Ascending aorta (tissue), 2 donors: ENCODE results near the gene PRKCA. TPM values are rescaled to one million over a fixed set of nuclear protein-coding genes. Genes with fewer than 3 reads are reported as not detected.

Experiments used
- DNase-seq, 2 donors: peaks; one replicate each; pipeline ENCODE4 v3.0.0-alpha.2; 2019; ENCODE audit warnings: low spot score in 2 of 2
- H3K27ac ChIP-seq, 2 donors: fragments of 200-600 bp; sonication (generic); one replicate each; pipeline ENCODE4 v1.5.1; 2016 to 2017; ENCODE audit warnings: mild to moderate bottlenecking in 1 of 2
- H3K27me3 ChIP-seq: fragments of 200-600 bp; sonication (generic); one replicate; pipeline ENCODE4 v1.5.1; 2017
- H3K36me3 ChIP-seq, 2 donors: fragments of 200-600 bp; sonication (generic); one replicate each; pipeline ENCODE4 v1.5.1; 2016
- H3K4me1 ChIP-seq, 2 donors: fragments of 200-600 bp; sonication (generic); one replicate each; pipeline ENCODE4 v1.5.1; 2016 to 2017; ENCODE audit warnings: mild to moderate bottlenecking in 1 of 2
- H3K4me3 ChIP-seq, 2 donors: fragments of 200-600 bp; sonication (generic); one replicate each; pipeline ENCODE4 v1.5.1; 2016 to 2017; ENCODE audit warnings: mild to moderate bottlenecking in 1 of 2
- H3K9me3 ChIP-seq, 2 donors: fragments of 200-600 bp; sonication (generic); one replicate each; pipeline ENCODE4 v1.5.1; 2016
- CTCF ChIP-seq, 3 experiments: fragments of 200-600 bp in 2 of 3; fragments of 450-650 bp in 1 of 3; sonication (generic) in 2 of 3; IDR thresholded peaks; one replicate each; pipeline ENCODE4 v1.5.1; 2016 to 2019; ENCODE audit warnings: antibody characterized with exemption in 3 of 3, mild to moderate bottlenecking in 1 of 3, moderate library complexity in 1 of 3
- intact Hi-C: fragments of 100-400 bp; cut with DNase I; formaldehyde crosslinking; loops from one replicate; pipeline ENCODE4 v1.15.1; 2023
- total RNA-seq: library from RNA; depleted of rRNA; stranded (reverse); fragments of >200 nt; gene quantifications from one replicate; pipeline ENCODE4 v1.1.0, GENCODE V29; 2016

Gene PRKCA
- total RNA-seq, 1 donor from 2014 or later, result 3.2 TPM

- Histone ChIP-seq H3K9me3 (no peaks in the 10 kb centered on the region), H3K4me1 (no peaks in the 10 kb centered on the region), H3K4me3 (no peak overlapping the region), H3K27me3 (no peaks in the 10 kb centered on the region), H3K36me3 (no peaks in the 10 kb centered on the region), H3K27ac (no peak overlapping the region)
- DNase-seq, result no peak
- no peak for TF ChIP-seq CTCF (IDR thresholded peaks at IDR 0.05)
- intact Hi-C loops, result no loop called here
Observed at GRCh38 chr17:66831383-66832210, 529.2 kb downstream of the PRKCA start.

- H3K9me3 ChIP-seq, result no peaks in the 10 kb centered on the region
- no peaks in the 10 kb centered on the region for H3K36me3 ChIP-seq
- intact Hi-C loops, result no loop called here
- H3K4me3 ChIP-seq, result no peak overlapping the region
- no peaks in the 10 kb centered on the region for H3K27me3 ChIP-seq
- no peak overlapping the region for H3K27ac ChIP-seq
- TF ChIP-seq CTCF (IDR thresholded peaks at IDR 0.05), result no peak
- no peaks in the 10 kb centered on the region for H3K4me1 ChIP-seq
- DNase-seq, result no peak
Observed at GRCh38 chr17:66833201-66833600, 530.8 kb downstream of the PRKCA start.

DNA sequence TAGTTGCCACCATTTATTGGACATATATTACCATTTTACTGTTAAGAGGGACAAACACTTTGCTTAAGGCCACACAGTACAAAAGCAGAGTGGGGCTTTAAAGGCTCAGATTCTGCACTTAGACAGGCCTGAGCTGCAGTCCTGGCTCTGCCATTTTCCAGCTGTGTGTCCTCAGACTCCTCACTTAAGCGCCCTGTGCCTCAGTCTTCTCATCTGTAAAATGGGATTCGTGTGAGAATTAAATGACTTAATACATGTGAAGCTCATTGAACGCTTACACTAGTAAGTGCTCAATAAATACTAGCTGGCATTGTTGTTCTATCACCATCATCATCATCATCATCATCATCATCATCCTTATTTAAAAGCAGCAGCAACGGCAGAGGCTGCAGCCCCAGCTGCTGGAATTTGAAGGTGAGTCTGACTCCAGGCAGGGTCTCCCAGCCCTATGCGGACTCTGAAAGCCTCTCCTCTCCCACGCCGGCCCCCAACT lies 532.1 kb downstream of the PRKCA start:
- DNase-seq, result no peak
- Histone ChIP-seq H3K27ac (no peak overlapping the region), H3K4me3 (no peak overlapping the region), H3K36me3 (no peaks in the 10 kb centered on the region), H3K4me1 (no peaks in the 10 kb centered on the region), H3K27me3 (no peaks in the 10 kb centered on the region), H3K9me3 (no peaks in the 10 kb centered on the region)
- intact Hi-C loops, result no loop called here
- TF ChIP-seq CTCF (IDR thresholded peaks at IDR 0.05), result no peak

DNA sequence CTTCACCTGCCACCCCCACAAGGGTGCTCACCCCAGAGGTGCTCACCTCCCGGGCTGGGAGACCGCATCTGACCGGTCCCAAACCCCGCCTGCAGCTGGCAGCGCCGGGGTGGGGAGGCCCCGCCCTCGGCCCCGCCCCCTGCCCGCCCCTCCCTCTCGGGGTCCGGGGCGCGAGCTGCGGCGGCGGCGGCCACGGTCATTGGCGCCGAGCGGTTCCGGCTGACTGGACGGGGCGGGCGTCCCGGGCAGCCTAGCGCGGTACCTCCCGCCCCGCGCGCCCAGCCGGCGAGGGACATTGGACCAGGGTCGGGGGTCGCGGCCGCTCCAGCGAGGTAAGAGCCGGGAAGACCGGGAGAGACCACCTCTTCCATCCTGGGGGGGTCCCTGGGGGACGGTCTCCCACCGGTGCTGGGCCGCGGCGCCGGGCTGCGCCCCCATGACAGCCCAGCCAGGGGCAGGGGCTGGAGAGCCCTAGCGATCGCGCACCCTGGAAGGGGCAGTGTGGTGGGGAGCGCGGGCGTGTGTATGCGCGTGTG lies 532.6 kb downstream of the PRKCA start, which contains the start of gene CACNG5:
CACNG5 (plus strand) TSS at position 199 of the 536 bp plus-strand sequence. CDS start 42,216 bp downstream, outside the sequence.
- no peak for TF ChIP-seq CTCF (IDR thresholded peaks at IDR 0.05)
- Histone ChIP-seq H3K4me3 (no peak within 1 kb of the TSS), H3K27ac (no peak within 1 kb of the TSS), H3K4me1 (no peaks in the 10 kb centered on the region), H3K9me3 (no peaks in the 10 kb centered on the region), H3K36me3 (no peaks in the 10 kb centered on the region), H3K27me3 (no peaks in the 10 kb centered on the region)
- DNase-seq, result no peak
- intact Hi-C loops, result no loop called here

- TF ChIP-seq CTCF (IDR thresholded peaks at IDR 0.05), result no peak
- H3K4me3 ChIP-seq, result no peak overlapping the region
- no peak for DNase-seq
- H3K4me1 ChIP-seq, result no peaks in the 10 kb centered on the region
- no peaks in the 10 kb centered on the region for H3K9me3 ChIP-seq
- H3K27ac ChIP-seq, result no peak overlapping the region
- no peaks in the 10 kb centered on the region for H3K36me3 ChIP-seq
- intact Hi-C loops, result no loop called here
- no peaks in the 10 kb centered on the region for H3K27me3 ChIP-seq
Observed at GRCh38 chr17:66835476-66835875, 533.1 kb downstream of the PRKCA start.
